ENCODE measurements around the gene ANKRD65.

- TF ChIP-seq, protein P1, sequence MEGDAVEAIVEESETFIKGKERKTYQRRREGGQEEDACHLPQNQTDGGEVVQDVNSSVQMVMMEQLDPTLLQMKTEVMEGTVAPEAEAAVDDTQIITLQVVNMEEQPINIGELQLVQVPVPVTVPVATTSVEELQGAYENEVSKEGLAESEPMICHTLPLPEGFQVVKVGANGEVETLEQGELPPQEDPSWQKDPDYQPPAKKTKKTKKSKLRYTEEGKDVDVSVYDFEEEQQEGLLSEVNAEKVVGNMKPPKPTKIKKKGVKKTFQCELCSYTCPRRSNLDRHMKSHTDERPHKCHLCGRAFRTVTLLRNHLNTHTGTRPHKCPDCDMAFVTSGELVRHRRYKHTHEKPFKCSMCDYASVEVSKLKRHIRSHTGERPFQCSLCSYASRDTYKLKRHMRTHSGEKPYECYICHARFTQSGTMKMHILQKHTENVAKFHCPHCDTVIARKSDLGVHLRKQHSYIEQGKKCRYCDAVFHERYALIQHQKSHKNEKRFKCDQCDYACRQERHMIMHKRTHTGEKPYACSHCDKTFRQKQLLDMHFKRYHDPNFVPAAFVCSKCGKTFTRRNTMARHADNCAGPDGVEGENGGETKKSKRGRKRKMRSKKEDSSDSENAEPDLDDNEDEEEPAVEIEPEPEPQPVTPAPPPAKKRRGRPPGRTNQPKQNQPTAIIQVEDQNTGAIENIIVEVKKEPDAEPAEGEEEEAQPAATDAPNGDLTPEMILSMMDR (IDR thresholded peaks at IDR 0.05), result no peak
- no peak for TF ChIP-seq POLR2A (IDR thresholded peaks at IDR 0.05)
These were observed 12.7 kb upstream of the ANKRD65 start for GRCh38 chr1:1433804-1434130.
